Measurements from ENCODE around the gene HNRNPUL2. TPM values are rescaled to one million over a fixed set of nuclear protein-coding genes. Genes with fewer than 3 reads are reported as not detected.

Gene HNRNPUL2
- total and polyA plus RNA-seq, 2 of the 8 experiments (the other 6 are each of a cell fraction or from before 2014, with no cell fraction given) = 14.9 to 46.4 TPM

- TF ChIP-seq CHD7 (IDR thresholded peaks at IDR 0.05; ENCODE audit: insufficient replicate concordance, low read length) = no peak
- no peak for TF ChIP-seq KDM4A (IDR thresholded peaks at IDR 0.05; ENCODE audit: low read depth, low read length, severe bottlenecking)
- TF ChIP-seq JUND (IDR thresholded peaks at IDR 0.05; ENCODE audit: low read length) = no peak
- TF ChIP-seq YY1 (IDR thresholded peaks at IDR 0.05; ENCODE audit: low read depth, low read length) = no peak
- TF ChIP-seq POU5F1 (IDR thresholded peaks at IDR 0.05; ENCODE audit: low read depth, low read length) = no peak
- TF ChIP-seq EZH2 (IDR thresholded peaks at IDR 0.05; ENCODE audit: low read depth, low read length, severe bottlenecking) = no peak
- TF ChIP-seq SP1 (IDR thresholded peaks at IDR 0.05; ENCODE audit: low read depth, low read length) = no peak
- TF ChIP-seq, protein P1, sequence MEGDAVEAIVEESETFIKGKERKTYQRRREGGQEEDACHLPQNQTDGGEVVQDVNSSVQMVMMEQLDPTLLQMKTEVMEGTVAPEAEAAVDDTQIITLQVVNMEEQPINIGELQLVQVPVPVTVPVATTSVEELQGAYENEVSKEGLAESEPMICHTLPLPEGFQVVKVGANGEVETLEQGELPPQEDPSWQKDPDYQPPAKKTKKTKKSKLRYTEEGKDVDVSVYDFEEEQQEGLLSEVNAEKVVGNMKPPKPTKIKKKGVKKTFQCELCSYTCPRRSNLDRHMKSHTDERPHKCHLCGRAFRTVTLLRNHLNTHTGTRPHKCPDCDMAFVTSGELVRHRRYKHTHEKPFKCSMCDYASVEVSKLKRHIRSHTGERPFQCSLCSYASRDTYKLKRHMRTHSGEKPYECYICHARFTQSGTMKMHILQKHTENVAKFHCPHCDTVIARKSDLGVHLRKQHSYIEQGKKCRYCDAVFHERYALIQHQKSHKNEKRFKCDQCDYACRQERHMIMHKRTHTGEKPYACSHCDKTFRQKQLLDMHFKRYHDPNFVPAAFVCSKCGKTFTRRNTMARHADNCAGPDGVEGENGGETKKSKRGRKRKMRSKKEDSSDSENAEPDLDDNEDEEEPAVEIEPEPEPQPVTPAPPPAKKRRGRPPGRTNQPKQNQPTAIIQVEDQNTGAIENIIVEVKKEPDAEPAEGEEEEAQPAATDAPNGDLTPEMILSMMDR (IDR thresholded peaks at IDR 0.05; ENCODE audit: control extremely low read depth in 1 of 3, insufficient read depth in 1 of 3, low read depth in 1 of 3, low read length in 3 of 3) = no peak
- TF ChIP-seq SIX5 (IDR thresholded peaks at IDR 0.05; ENCODE audit: low read depth, low read length) = no peak
Observed at GRCh38 chr11:62716206-62716605, 11.1 kb downstream of the HNRNPUL2 start (continued).
